Neural cell (in vitro differentiated cells): ENCODE results near the gene AARSD1. TPM values are rescaled to one million over a fixed set of nuclear protein-coding genes. Genes with fewer than 3 reads are reported as not detected.

Experiments used
- H2AFZ ChIP-seq: fragments of 200-600, 300-800 bp; sonication (generic), shearing (Covaris generic); 2 replicates; pipeline ENCODE4 v1.6.0; 2014; ENCODE audit warnings: low read depth, mild to moderate bottlenecking, antibody characterized with exemption, low read length, moderate library complexity
- H3F3A ChIP-seq: fragments of 200-600 bp; shearing (Covaris generic); 2 replicates; pipeline ENCODE4 v1.6.1; 2016; ENCODE audit warnings: mild to moderate bottlenecking, moderate library complexity, mixed read lengths, antibody characterized with exemption, low read length; ENCODE audit not compliant: insufficient read depth, poor library complexity, severe bottlenecking
- H3K27ac ChIP-seq: fragments of 200-600, 300-800 bp; sonication (generic), shearing (Covaris generic); 2 replicates; pipeline ENCODE4 v1.5.1; 2014; ENCODE audit warnings: mild to moderate bottlenecking, low read length, moderate library complexity
- H3K27me3 ChIP-seq: fragments of 300-800, 200-600 bp; sonication (generic), shearing (Covaris generic); 2 replicates; pipeline ENCODE4 v1.6.0; 2014; ENCODE audit warnings: mild to moderate bottlenecking, low read depth, low read length, moderate library complexity; ENCODE audit not compliant: insufficient read depth
- H3K36me3 ChIP-seq: fragments of 300-800, 200-600 bp; sonication (generic), shearing (Covaris generic); 2 replicates; pipeline ENCODE4 v1.5.1; 2014; ENCODE audit warnings: mild to moderate bottlenecking, antibody characterized with exemption, low read length, moderate library complexity; ENCODE audit not compliant: insufficient read depth
- H3K4me2 ChIP-seq: fragments of 300-800, 200-600 bp; sonication (generic), shearing (Covaris generic); 2 replicates; pipeline ENCODE4 v1.6.0; 2014; ENCODE audit warnings: mild to moderate bottlenecking, low read length
- H3K4me3 ChIP-seq: fragments of 300-800, 200-600 bp; sonication (generic), shearing (Covaris generic); 2 replicates; pipeline ENCODE4 v1.5.1; 2014; ENCODE audit warnings: mild to moderate bottlenecking, low read length, moderate library complexity
- H3K79me2 ChIP-seq: fragments of 200-600 bp; shearing (Covaris generic); replicated peaks from 2 replicates; pipeline ENCODE4 v1.6.0; 2014; ENCODE audit warnings: mild to moderate bottlenecking, low read length, moderate library complexity; ENCODE audit not compliant: insufficient read depth
- H3K9ac ChIP-seq: fragments of 300-800, 200-600 bp; sonication (generic), shearing (Covaris generic); 2 replicates; pipeline ENCODE4 v1.6.1; 2016; ENCODE audit warnings: mild to moderate bottlenecking, low read length, mixed read lengths
- H3K9me2 ChIP-seq: fragments of 200-600 bp; shearing (Covaris generic); 2 replicates; pipeline ENCODE4 v1.6.1; 2016; ENCODE audit warnings: mild to moderate bottlenecking, low read length, mixed read lengths; ENCODE audit not compliant: insufficient read depth
- H3K9me3 ChIP-seq: fragments of 200-600, 300-800 bp; sonication (generic), shearing (Covaris generic); 2 replicates; pipeline ENCODE4 v1.6.1; 2016; ENCODE audit warnings: mild to moderate bottlenecking, mixed run types, low read length, moderate library complexity, mixed read lengths
- H4K20me1 ChIP-seq: fragments of 200-600 bp; shearing (Covaris generic); 2 replicates; pipeline ENCODE4 v1.6.1; 2016; ENCODE audit warnings: mild to moderate bottlenecking, mixed run types; ENCODE audit not compliant: insufficient read depth
- CTCF ChIP-seq: fragments of 450-650 bp; IDR thresholded peaks from 2 replicates; pipeline ENCODE4 v1.5.1; 2014; ENCODE audit warnings: antibody characterized with exemption, mild to moderate bottlenecking, moderate library complexity; ENCODE audit not compliant: poor library complexity, severe bottlenecking
- EP300 ChIP-seq: fragments of 450-650 bp; conservative IDR thresholded peaks from 2 replicates; pipeline ENCODE4 v1.6.1; 2014; ENCODE audit warnings: antibody characterized with exemption, mild to moderate bottlenecking, moderate library complexity; ENCODE audit not compliant: poor library complexity, severe bottlenecking
- EZH2 ChIP-seq: fragments of 200-600, 300-800 bp; shearing (Covaris generic), sonication (generic); IDR thresholded peaks from 2 replicates; pipeline ENCODE4 v1.6.1; 2014; ENCODE audit warnings: antibody characterized with exemption, low read length, borderline replicate concordance, mild to moderate bottlenecking; ENCODE audit not compliant: insufficient read depth, poor library complexity, severe bottlenecking
- MXI1 ChIP-seq: fragments of 450-650 bp; conservative IDR thresholded peaks from 2 replicates; pipeline ENCODE4 v1.6.1; 2014; ENCODE audit warnings: antibody characterized with exemption, mild to moderate bottlenecking; ENCODE audit not compliant: poor library complexity, severe bottlenecking
- POLR2AphosphoS5 ChIP-seq: IDR thresholded peaks from 2 replicates; pipeline ENCODE4 v1.6.1; 2012
- RAD21 ChIP-seq: fragments of 450-650 bp; conservative IDR thresholded peaks from 2 replicates; pipeline ENCODE4 v1.6.1; 2014; ENCODE audit warnings: antibody characterized with exemption, mild to moderate bottlenecking, moderate library complexity
- REST ChIP-seq: IDR thresholded peaks from 2 replicates; pipeline ENCODE4 v1.6.1; 2012; ENCODE audit warnings: borderline replicate concordance
- SMC3 ChIP-seq: fragments of 450-650 bp; conservative IDR thresholded peaks from 2 replicates; pipeline ENCODE4 v1.6.1; 2014; ENCODE audit warnings: antibody characterized with exemption, mild to moderate bottlenecking, moderate library complexity; ENCODE audit not compliant: poor library complexity
- TAF1 ChIP-seq: IDR thresholded peaks from 2 replicates; pipeline ENCODE4 v1.6.1; 2012; ENCODE audit warnings: low read depth
- polyA plus RNA-seq: library from polyadenylated mRNA; depleted of rRNA; stranded (reverse); fragments of >200 nt; gene quantifications from 2 replicates; pipeline ENCODE4 v1.2.3, GENCODE V29; 2014

Gene AARSD1
- polyA plus RNA-seq, 1 donor from 2014 or later: 64.2 TPM

- no peak overlapping the region for H3K27ac ChIP-seq
- H3K4me3 ChIP-seq: no peak overlapping the region
- no peaks in the 10 kb centered on the region for H4K20me1 ChIP-seq
- H2AFZ ChIP-seq: no peak overlapping the region
- no peak overlapping the region for H3K4me2 ChIP-seq
- no peaks in the 10 kb centered on the region for H3K36me3 ChIP-seq
- H3K9me2 ChIP-seq: no peaks in the 10 kb centered on the region
- no peaks in the 10 kb centered on the region for H3K27me3 ChIP-seq
- no peaks in the 10 kb centered on the region for H3F3A ChIP-seq
- no peaks in the 10 kb centered on the region for H3K79me2 ChIP-seq
- no peaks in the 10 kb centered on the region for H3K9me3 ChIP-seq
- TF ChIP-seq RAD21: no peak
- TF ChIP-seq CTCF: no peak
- TF ChIP-seq EP300: no peak
- TF ChIP-seq TAF1: no peak
- no peak for TF ChIP-seq REST
- no peak for TF ChIP-seq POLR2AphosphoS5
- TF ChIP-seq MXI1: no peak
- no peak for TF ChIP-seq EZH2
- no peak for TF ChIP-seq SMC3
- no peak overlapping the region for H3K9ac ChIP-seq
These were observed 42.0 kb downstream of the AARSD1 start for GRCh38 chr17:42922294-42922693.

GRCh38 chr17:42920922-42921321 lies 43.3 kb downstream of the AARSD1 start:
- H3K27me3 ChIP-seq: no peaks in the 10 kb centered on the region
- TF ChIP-seq SMC3 (no peak), TAF1 (no peak), CTCF (no peak), REST (no peak)
- no peak overlapping the region for H3K4me3 ChIP-seq
- H3K9ac ChIP-seq: no peak overlapping the region
- no peaks in the 10 kb centered on the region for H3K79me2 ChIP-seq
- H3K27ac ChIP-seq: no peak overlapping the region
- H3K4me2 ChIP-seq: no peak overlapping the region
- H2AFZ ChIP-seq: no peak overlapping the region
- H3K36me3 ChIP-seq: no peaks in the 10 kb centered on the region
- H3K9me3 ChIP-seq: no peaks in the 10 kb centered on the region
- H4K20me1 ChIP-seq: no peaks in the 10 kb centered on the region
- H3F3A ChIP-seq: no peaks in the 10 kb centered on the region
- no peaks in the 10 kb centered on the region for H3K9me2 ChIP-seq
